Measurements from ENCODE around the gene HLX.

GRCh38 chr1:220834155-220834870 lies 44.9 kb upstream of the HLX start:
- TF ChIP-seq CTCF (IDR thresholded peaks at IDR 0.05; ENCODE audit: poor library complexity, severe bottlenecking), result no peak
- TF ChIP-seq MXI1 (conservative IDR thresholded peaks at IDR 0.05; ENCODE audit: poor library complexity, severe bottlenecking), result no peak
- TF ChIP-seq EZH2 (IDR thresholded peaks at IDR 0.05; ENCODE audit: borderline replicate concordance, insufficient read depth, low read length, poor library complexity, severe bottlenecking), result no peak
- no peak for TF ChIP-seq EP300 (conservative IDR thresholded peaks at IDR 0.05; ENCODE audit: poor library complexity, severe bottlenecking)
- no peak for TF ChIP-seq TAF1 (IDR thresholded peaks at IDR 0.05; ENCODE audit: low read depth)
- TF ChIP-seq POLR2AphosphoS5 (IDR thresholded peaks at IDR 0.05), result no peak

Measured in neural cell (in vitro differentiated cells).